Activated CD8-positive, alpha-beta T cell treated with anti-CD3 and anti-CD28 coated beads for 36 hours (primary cell): ENCODE measurements around the gene CREBRF. TPM values are rescaled to one million over a fixed set of nuclear protein-coding genes. Genes with fewer than 3 reads are reported as not detected.
A peak's percentile ranks its signal among the peaks of the same experiment; 100 is the strongest.

Experiments
- ATAC-seq: fragments of 200-7000 bp; cut with Tn5 transposase; one replicate; pipeline ENCODE4 v1.10.0; 2021; ENCODE audit warnings: mild to moderate bottlenecking, moderate library complexity
- CTCF ChIA-PET: fragments of 350-600 bp; sonication (Branson Sonifier 250); formaldehyde crosslinking; loops from one replicate; lab custom pipeline; 2021; ENCODE audit warnings: antibody characterized with exemption; lab: Charles Lee
- POLR2A ChIA-PET: fragments of 350-600 bp; sonication (Branson Sonifier 250); formaldehyde crosslinking; loops from one replicate; lab custom pipeline; 2021; ENCODE audit warnings: antibody characterized with exemption; lab: Charles Lee
- DNase-seq: peaks from one replicate; pipeline ENCODE4 v3.0.0-alpha.2; 2020
- H3K27ac Mint-ChIP-seq: one replicate; pipeline ENCODE4 v1.8.0; 2021; ENCODE audit warnings: mild to moderate bottlenecking, mixed read lengths
- H3K27me3 Mint-ChIP-seq: one replicate; pipeline ENCODE4 v1.8.0; 2021; ENCODE audit warnings: mixed read lengths
- H3K36me3 Mint-ChIP-seq: one replicate; pipeline ENCODE4 v1.8.0; 2021; ENCODE audit warnings: low read depth, mixed read lengths
- H3K4me1 Mint-ChIP-seq: one replicate; pipeline ENCODE4 v1.8.0; 2021; ENCODE audit warnings: low read depth, mixed read lengths
- H3K4me3 Mint-ChIP-seq: one replicate; pipeline ENCODE4 v1.8.0; 2021; ENCODE audit warnings: mild to moderate bottlenecking, moderate library complexity, mixed read lengths
- H3K9me3 Mint-ChIP-seq: one replicate; pipeline ENCODE4 v1.8.0; 2021; ENCODE audit warnings: mixed read lengths
- CTCF ChIP-seq: fragments of 200-600 bp; IDR thresholded peaks from one replicate; pipeline ENCODE4 v1.8.0; 2022; ENCODE audit warnings: antibody characterized with exemption, mild to moderate bottlenecking
- intact Hi-C: fragments of 100-400 bp; cut with micrococcal nuclease; formaldehyde crosslinking; loops from one replicate; pipeline ENCODE4 v1.10.0; 2022
- total RNA-seq, 2 experiments: library from RNA; stranded (reverse); gene quantifications; one replicate each; pipeline ENCODE4 v1.2.3, GENCODE V29; 2021

CREBRF gene
- total RNA-seq, 2 experiments from 2014 or later = 9.3 to 10.2 TPM

DNA sequence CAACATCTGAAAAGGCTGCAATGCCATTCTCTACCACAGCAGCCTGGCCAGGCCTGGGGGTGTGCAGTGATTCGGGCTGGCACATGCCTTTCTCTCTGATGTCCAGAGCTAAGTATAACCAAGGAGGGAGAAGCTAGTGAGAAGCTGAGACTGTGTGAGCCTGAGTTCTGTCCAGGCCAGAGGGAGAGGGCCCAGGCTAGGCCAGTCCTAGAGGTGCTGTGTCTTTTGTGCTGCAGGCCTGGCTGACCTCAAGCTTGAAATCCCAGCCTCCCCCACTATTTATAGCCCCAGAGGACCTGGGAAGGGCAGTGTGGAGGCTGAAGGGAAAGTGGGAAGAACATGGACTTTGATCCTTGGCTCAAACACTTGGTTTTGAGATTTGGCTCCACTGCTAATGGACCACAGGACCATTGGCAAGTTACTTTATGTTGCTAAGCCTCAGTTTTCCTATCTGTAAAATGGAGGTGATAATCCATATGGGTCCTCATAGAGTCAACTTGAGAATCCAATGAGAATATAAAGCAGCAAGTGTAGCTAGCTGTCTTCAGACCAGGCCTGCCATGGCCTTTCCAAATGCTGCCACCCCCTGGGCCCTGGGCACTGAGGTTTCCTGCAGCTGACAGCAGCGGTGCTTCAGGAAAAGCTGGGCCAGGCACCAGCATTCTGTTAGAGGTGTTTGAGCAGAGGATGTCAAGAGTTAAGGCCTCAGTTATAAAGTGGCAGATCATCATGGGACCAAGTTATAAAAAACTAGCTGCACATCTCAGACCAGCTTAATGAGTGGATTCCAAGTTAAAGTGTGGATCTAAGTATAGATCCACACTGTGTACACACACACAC lies 109.2 kb downstream of the CREBRF start:
- intact Hi-C loops = no loop called here
- no peak overlapping the region for H3K27ac Mint-ChIP-seq
- H3K4me3 Mint-ChIP-seq = no peak overlapping the region
- H3K9me3 Mint-ChIP-seq = no peaks in the 10 kb centered on the region
- H3K36me3 Mint-ChIP-seq = peaks cover 12% of the 10 kb centered on the region
- no peaks in the 10 kb centered on the region for H3K4me1 Mint-ChIP-seq
- POLR2A ChIA-PET = interaction anchor here (0.6 to 1.2 kb wide), 4 partner anchors 14 to 203 kb away, joined by 3 to 7 read pairs (median 4); partner anchors contain the start of gene BNIP1
- TF ChIP-seq CTCF = no peak
- H3K27me3 Mint-ChIP-seq = no peaks in the 10 kb centered on the region
- CTCF ChIA-PET = interaction anchor here (0.7 to 1.4 kb wide), 5 partner anchors 12 to 186 kb away, joined by 3 to 4 read pairs (median 3); partner anchors contain the start of gene BNIP1
- ATAC-seq (peak; percentile 37), DNase-seq (no peak)

DNA sequence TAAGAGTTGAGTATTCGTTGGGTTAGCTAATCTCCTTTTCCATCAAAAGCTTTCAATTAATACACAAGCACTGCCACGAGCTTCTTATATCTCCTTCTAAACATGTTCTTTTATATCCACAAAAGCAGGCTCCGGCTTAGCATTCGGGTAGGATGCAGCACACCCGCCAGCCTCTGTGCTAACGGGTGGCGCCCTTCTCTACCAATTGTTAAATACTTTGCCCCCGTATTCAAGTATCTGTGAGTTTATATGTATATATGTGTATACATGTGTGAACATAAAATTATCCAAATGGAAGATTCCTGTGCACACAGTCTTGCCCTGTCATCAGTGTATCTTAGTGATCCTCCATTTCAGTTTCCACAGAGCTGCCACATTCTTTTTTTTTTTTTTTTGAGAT lies 116.0 kb downstream of the CREBRF start:
- Mint-ChIP-seq H3K4me1 (no peaks in the 10 kb centered on the region), H3K9me3 (no peaks in the 10 kb centered on the region), H3K27me3 (no peaks in the 10 kb centered on the region), H3K36me3 (no peaks in the 10 kb centered on the region), H3K27ac (no peak overlapping the region), H3K4me3 (no peak overlapping the region)
- no peak for ATAC-seq
- no peak for TF ChIP-seq CTCF
- ChIA-PET POLR2A (interaction anchor here (0.6 kb wide), 1 partner anchor 622 kb away, joined by 3 read pairs; no protein-coding TSS in a partner anchor), CTCF (no interaction called here)
- no peak for DNase-seq
- intact Hi-C loops = no loop called here

DNA sequence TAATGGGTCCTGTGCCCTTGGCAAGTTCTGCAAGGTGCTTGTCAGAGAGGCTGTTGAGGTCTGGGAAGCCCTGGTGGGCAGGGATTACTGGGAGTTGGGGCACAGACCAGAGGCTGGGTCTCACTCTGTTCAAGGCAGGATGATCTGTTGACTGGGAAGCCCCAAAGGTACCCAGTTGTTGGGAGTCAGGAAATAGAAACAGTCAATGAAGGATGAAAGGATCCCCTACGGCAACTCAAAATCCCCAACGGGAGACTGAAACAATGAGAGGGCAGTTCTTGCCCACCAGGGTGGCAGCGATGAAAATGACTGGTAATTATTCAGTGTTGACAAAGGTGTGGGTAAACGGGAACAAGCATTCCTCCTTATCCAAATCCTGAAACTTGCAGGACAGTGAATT lies 119.4 kb downstream of the CREBRF start:
- ChIA-PET POLR2A (no interaction called here), CTCF (no interaction called here)
- no peak for TF ChIP-seq CTCF
- DNase-seq (no peak), ATAC-seq (no peak)
- Mint-ChIP-seq H3K4me3 (no peak overlapping the region), H3K27me3 (peaks cover 4% of the 10 kb centered on the region), H3K36me3 (peaks cover 3% of the 10 kb centered on the region), H3K9me3 (peaks cover 8% of the 10 kb centered on the region), H3K27ac (no peak overlapping the region), H3K4me1 (no peaks in the 10 kb centered on the region)
- intact Hi-C loops = no loop called here

DNA sequence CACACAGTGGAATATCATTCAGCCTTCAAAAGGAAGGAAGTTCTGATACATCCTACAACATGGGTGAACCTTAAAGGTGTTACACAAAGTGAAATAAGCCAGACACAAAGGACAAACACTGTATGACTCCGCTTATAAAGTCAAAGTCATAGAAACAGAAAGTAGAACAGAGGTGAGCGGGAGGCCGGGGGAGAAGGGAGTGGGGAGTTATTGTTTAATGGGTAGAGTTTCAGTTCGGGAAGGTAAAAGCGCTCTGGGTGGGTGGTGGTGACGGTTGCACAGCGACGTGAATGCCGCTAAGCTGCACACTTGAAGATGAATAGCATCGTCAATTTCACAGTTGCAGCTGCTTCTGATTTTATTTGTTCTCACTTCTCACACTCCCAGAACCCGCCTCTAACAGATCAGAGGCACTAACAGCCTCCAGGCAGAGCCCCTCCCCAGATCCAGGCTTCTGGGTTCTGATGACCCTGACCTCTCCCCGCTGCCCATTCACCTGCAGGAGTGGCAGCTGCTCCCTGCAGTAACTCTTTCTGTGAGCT lies 122.3 kb downstream of the CREBRF start:
- intact Hi-C loops = no loop called here
- ATAC-seq (no peak), DNase-seq (no peak)
- H3K4me1 Mint-ChIP-seq = no peaks in the 10 kb centered on the region
- peaks cover 8% of the 10 kb centered on the region for H3K9me3 Mint-ChIP-seq
- CTCF ChIA-PET = no interaction called here
- H3K27ac Mint-ChIP-seq = no peak overlapping the region
- peaks cover 4% of the 10 kb centered on the region for H3K27me3 Mint-ChIP-seq
- H3K4me3 Mint-ChIP-seq = no peak overlapping the region
- POLR2A ChIA-PET = no interaction called here
- no peak for TF ChIP-seq CTCF
- peaks cover 3% of the 10 kb centered on the region for H3K36me3 Mint-ChIP-seq

- Mint-ChIP-seq H3K9me3 (peaks cover 8% of the 10 kb centered on the region), H3K27ac (no peak overlapping the region), H3K36me3 (peaks cover 3% of the 10 kb centered on the region), H3K27me3 (peaks cover 4% of the 10 kb centered on the region), H3K4me3 (no peak overlapping the region), H3K4me1 (no peaks in the 10 kb centered on the region)
- TF ChIP-seq CTCF = no peak
- CTCF ChIA-PET = interaction anchor here (0.6 to 1.0 kb wide), 2 partner anchors 120 to 152 kb away, joined by 3 read pairs; no protein-coding TSS in a partner anchor
- no peak for DNase-seq
- intact Hi-C loops = no loop called here
- POLR2A ChIA-PET = no interaction called here
- no peak for ATAC-seq
These were observed 124.2 kb downstream of the CREBRF start for GRCh38 chr5:173180331-173180730.
